Measurements from ENCODE around the gene SCML1.
A peak's percentile ranks its signal among the peaks of the same experiment; 100 is the strongest.
"Not testable (repeated sequence)": the region's sequence is repeated elsewhere in the genome, so short reads cannot be mapped to it uniquely, and the experiment has no call there.

SCML1 gene

DNA sequence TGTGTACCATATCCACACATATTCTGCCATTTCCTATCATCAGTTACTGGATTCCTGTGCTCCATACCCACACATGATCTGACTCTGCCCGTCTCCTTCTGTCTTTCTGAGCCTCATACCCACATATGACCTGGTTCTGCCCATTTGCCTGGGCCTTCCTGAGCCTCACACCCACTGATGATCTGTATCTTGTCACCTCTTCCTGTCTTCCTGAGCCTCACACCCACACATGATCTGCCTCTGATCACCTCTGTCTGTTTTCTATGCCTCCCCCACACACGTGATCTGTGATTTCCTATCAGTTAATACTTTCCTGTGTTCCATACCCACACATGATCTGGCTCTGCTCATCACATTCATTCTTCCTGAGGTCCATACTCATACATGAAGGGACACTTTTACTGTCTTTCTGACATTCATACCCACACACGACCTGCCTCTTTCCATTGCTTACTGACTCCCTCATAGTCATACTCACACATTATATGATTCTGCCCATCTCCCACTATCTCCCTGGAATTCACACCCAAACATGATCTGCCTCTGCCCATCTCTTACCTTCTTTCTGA lies 32.5 kb downstream of the SCML1 start:
- no peak overlapping the region for H3K4me3 ChIP-seq (ENCODE audit: low read length)
- DNase-seq (ENCODE audit: low read depth), result no peak
- no peak overlapping the region for H3K9ac ChIP-seq (ENCODE audit: low read length)
- no peaks in the 10 kb centered on the region for H3K4me1 ChIP-seq (ENCODE audit: control insufficient read depth, insufficient read depth, low read length)
- H3K27me3 ChIP-seq (replicated peaks; ENCODE audit: control insufficient read depth, insufficient read depth, low read length), result peaks cover 68% of the 10 kb centered on the region
- H3K36me3 ChIP-seq (ENCODE audit: control insufficient read depth, insufficient read depth, low read length, severe bottlenecking), result no peaks in the 10 kb centered on the region
- H3K9me3 ChIP-seq (ENCODE audit: control insufficient read depth, low read length), result peaks cover 4% of the 10 kb centered on the region

DNA sequence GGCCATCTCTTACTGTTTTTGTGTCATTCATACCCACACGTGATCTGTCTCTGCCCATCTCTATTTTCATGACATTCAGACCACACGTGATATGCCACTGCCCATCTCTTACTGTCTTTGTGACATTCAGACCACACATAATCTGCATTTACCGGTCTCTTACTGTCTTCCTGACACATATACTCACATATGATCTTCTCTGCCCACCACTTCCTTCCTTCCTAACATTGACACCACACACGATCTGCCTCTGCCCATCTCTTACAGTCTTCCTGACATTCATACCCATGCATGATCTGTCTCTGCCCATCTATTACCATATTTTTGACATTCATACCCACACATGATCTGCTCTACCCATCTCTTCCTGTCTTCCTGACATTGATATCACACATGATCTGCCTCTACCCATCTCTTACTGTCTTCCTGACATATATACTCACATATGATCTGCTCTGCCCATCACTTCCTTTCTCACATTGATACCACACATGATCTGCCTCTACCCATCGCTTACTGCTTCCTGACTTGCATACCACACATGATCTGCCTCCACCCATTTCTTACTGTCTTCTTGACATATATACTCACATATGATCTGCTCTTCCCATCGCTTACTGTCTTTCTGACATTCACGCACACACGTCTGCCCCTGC lies 36.1 kb downstream of the SCML1 start:
- peaks cover 7% of the 10 kb centered on the region for H3K9me3 ChIP-seq (ENCODE audit: control insufficient read depth, low read length)
- H3K27me3 ChIP-seq (replicated peaks; ENCODE audit: control insufficient read depth, insufficient read depth, low read length), result peaks cover 46% of the 10 kb centered on the region
- H3K36me3 ChIP-seq (ENCODE audit: control insufficient read depth, insufficient read depth, low read length, severe bottlenecking), result no peaks in the 10 kb centered on the region
- DNase-seq (ENCODE audit: low read depth), result no peak
- no peak overlapping the region for H3K4me3 ChIP-seq (ENCODE audit: low read length)
- no peaks in the 10 kb centered on the region for H3K4me1 ChIP-seq (ENCODE audit: control insufficient read depth, insufficient read depth, low read length)
- H3K9ac ChIP-seq (ENCODE audit: low read length), result no peak overlapping the region

DNA sequence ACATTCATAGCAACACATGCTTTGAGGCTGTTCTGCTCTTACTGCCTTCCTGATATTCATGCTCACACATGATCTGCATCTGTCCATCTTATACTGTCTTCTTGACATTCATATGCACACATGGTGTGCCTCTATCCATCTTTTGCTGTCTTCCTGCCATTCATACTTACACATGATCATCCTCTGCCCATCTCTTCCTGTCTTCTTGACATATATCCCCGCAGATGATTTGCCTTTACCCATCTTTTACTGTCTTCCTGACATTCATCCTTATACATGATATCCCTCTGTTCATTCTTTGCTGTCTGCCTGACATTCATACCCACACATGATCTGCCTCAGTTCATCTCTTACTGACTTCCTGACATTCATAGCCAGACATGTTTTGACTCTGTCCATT lies 36.8 kb downstream of the SCML1 start:
- H3K9ac ChIP-seq (ENCODE audit: low read length), result no peak overlapping the region
- H3K9me3 ChIP-seq (ENCODE audit: control insufficient read depth, low read length), result peaks cover 9% of the 10 kb centered on the region
- H3K27me3 ChIP-seq (replicated peaks; ENCODE audit: control insufficient read depth, insufficient read depth, low read length), result peaks cover 51% of the 10 kb centered on the region
- H3K36me3 ChIP-seq (ENCODE audit: control insufficient read depth, insufficient read depth, low read length, severe bottlenecking), result no peaks in the 10 kb centered on the region
- no peaks in the 10 kb centered on the region for H3K4me1 ChIP-seq (ENCODE audit: control insufficient read depth, insufficient read depth, low read length)
- no peak for DNase-seq (ENCODE audit: low read depth)
- no peak overlapping the region for H3K4me3 ChIP-seq (ENCODE audit: low read length)

DNA sequence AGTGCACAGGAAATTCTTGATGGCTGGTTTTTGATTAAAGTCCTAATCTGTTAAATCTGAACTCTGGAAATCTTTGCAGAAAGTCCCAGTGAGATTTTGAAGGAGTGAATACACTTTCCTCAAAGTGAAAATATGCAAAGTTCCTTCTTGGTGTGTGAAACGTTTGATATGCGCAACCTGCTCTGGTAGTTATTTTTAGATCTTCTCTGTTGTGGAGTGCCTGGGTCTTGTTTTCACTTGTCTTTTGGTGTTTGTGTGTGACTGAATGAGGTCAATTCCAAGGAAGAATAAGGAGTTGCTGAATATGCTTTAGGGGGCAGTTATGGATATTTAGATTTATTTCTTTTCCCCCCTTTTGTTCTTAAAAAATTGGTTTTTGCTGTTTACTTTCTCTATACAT lies 41.7 kb downstream of the SCML1 start:
- H3K36me3 ChIP-seq (ENCODE audit: control insufficient read depth, insufficient read depth, low read length, severe bottlenecking), result no peaks in the 10 kb centered on the region
- no peak overlapping the region for H3K9ac ChIP-seq (ENCODE audit: low read length)
- DNase-seq (ENCODE audit: low read depth), result no peak
- H3K27me3 ChIP-seq (replicated peaks; ENCODE audit: control insufficient read depth, insufficient read depth, low read length), result peaks cover 28% of the 10 kb centered on the region
- no peaks in the 10 kb centered on the region for H3K4me1 ChIP-seq (ENCODE audit: control insufficient read depth, insufficient read depth, low read length)
- peaks cover 16% of the 10 kb centered on the region for H3K9me3 ChIP-seq (ENCODE audit: control insufficient read depth, low read length)
- no peak overlapping the region for H3K4me3 ChIP-seq (ENCODE audit: low read length)

DNA sequence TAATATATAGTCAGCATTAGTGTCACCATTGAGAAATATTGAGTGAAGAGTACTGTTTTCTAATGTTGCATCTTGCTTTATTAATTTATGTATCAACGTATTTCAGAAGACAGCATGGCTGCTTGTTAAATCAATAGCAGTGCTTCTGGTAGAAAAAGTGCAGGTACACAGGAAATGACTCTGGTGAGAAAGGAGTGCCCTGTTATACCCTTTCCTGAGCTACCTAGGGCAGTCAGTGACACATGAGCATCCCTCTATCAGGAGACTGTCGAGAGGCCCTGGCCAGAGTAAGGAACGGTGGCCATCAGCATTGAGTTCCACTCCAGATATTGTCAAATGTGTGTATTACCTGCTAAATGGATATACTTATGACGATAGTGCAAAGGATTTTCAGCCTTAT lies 42.1 kb downstream of the SCML1 start:
- no peak for DNase-seq (ENCODE audit: low read depth)

DNA sequence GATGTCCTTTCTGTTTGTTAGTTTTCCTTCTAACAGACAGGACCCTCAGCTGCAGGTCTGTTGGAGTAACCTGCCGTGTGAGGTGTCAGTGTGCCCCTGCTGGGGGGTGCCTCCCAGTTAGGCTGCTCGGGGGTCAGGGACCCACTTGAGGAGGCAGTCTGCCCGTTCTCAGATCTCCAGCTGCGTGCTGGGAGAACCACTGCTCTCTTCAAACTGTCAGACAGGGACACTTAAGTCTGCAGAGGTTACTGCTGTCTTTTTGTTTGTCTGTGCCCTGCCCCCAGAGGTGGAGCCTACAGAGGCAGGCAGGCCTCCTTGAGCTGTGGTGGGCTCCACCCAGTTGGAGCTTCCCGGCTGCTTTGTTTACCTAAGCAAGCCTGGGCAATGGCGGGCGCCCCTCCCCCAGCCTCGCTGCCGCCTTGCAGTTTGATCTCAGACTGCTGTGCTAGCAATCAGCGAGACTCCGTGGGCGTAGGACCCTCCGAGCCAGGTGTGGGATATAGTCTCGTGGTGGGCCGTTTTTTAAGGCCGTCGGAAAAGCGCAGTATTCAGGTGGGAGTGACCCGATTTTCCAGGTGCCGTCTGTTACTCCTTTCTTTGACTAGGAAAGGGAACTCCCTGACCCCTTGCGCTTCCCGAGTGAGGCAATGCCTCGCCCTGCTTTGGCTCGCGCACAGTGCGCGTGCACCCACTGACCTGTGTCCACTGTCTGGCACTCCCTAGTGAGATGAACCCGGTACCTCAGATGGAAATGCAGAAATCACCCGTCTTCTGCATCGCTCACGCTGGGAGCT lies 49.5 kb downstream of the SCML1 start:
- H3K9me3 ChIP-seq (ENCODE audit: control insufficient read depth, low read length); H3K36me3 ChIP-seq (ENCODE audit: control insufficient read depth, insufficient read depth, low read length, severe bottlenecking); DNase-seq (ENCODE audit: low read depth); H3K4me1 ChIP-seq (ENCODE audit: control insufficient read depth, insufficient read depth, low read length); H3K27me3 ChIP-seq (replicated peaks; ENCODE audit: control insufficient read depth, insufficient read depth, low read length); H3K9ac ChIP-seq (ENCODE audit: low read length); H3K4me3 ChIP-seq (ENCODE audit: low read length): not testable (repeated sequence)

More for the DNA sequence above, 42.1 kb downstream of the SCML1 start:
- H3K4me1 ChIP-seq (ENCODE audit: control insufficient read depth, insufficient read depth, low read length), result no peaks in the 10 kb centered on the region
- H3K27me3 ChIP-seq (replicated peaks; ENCODE audit: control insufficient read depth, insufficient read depth, low read length), result peaks cover 23% of the 10 kb centered on the region
- H3K36me3 ChIP-seq (ENCODE audit: control insufficient read depth, insufficient read depth, low read length, severe bottlenecking), result no peaks in the 10 kb centered on the region
- no peak overlapping the region for H3K9ac ChIP-seq (ENCODE audit: low read length)
- H3K9me3 ChIP-seq (ENCODE audit: control insufficient read depth, low read length), result peaks cover 16% of the 10 kb centered on the region
- no peak overlapping the region for H3K4me3 ChIP-seq (ENCODE audit: low read length)

DNA sequence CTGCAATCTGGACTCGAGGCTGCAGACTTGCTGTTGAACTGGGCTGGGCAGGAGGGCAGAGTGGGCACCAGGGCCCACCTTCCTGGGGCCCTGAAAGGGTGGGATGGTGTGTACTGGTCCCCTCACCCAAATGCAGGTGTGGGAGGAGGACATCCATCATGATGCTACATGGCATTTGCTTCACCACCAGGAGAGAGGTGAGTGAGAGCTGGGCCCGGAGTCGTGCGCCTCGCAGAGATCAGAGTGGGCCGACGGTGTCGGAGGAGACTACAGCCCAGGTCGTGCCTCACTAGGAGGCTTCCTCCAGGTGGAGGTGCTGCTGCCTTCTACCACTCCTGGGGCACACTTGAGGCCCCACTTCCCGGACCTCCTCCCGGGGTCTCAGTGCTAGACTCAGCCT lies 50.3 kb downstream of the SCML1 start:
- no peaks in the 10 kb centered on the region for H3K4me1 ChIP-seq (ENCODE audit: control insufficient read depth, insufficient read depth, low read length)
- DNase-seq (ENCODE audit: low read depth), result no peak
- no peaks in the 10 kb centered on the region for H3K27me3 ChIP-seq (replicated peaks; ENCODE audit: control insufficient read depth, insufficient read depth, low read length)
- H3K9ac ChIP-seq (ENCODE audit: low read length), result no peak overlapping the region
- no peaks in the 10 kb centered on the region for H3K36me3 ChIP-seq (ENCODE audit: control insufficient read depth, insufficient read depth, low read length, severe bottlenecking)
- no peak overlapping the region for H3K4me3 ChIP-seq (ENCODE audit: low read length)
- H3K9me3 ChIP-seq (ENCODE audit: control insufficient read depth, low read length), result no peaks in the 10 kb centered on the region

DNA sequence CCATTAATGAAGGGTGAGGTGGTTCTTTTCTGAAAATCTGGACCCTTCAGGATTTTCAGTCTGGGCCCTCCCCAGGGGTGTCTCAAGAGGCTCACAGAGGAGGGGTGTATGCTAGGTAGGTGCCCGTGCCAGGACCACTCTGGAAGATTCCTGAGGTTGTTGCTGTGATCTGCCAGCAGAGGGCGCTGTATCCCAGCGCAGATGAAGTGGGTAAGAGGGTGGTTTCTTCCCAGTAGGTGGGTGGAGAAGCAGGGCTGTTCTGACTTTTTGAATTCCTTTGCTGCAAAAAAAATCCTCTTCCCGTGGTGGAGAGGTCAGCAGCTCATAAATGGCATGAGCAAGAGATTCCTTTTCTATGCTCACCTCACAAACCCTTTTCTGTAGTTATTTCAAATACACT lies 51.1 kb downstream of the SCML1 start:
- peak; percentile 39 for DNase-seq (ENCODE audit: low read depth)
- Histone ChIP-seq H3K4me3 (ENCODE audit: low read length) (no peak overlapping the region), H3K9ac (ENCODE audit: low read length) (no peak overlapping the region)

DNA sequence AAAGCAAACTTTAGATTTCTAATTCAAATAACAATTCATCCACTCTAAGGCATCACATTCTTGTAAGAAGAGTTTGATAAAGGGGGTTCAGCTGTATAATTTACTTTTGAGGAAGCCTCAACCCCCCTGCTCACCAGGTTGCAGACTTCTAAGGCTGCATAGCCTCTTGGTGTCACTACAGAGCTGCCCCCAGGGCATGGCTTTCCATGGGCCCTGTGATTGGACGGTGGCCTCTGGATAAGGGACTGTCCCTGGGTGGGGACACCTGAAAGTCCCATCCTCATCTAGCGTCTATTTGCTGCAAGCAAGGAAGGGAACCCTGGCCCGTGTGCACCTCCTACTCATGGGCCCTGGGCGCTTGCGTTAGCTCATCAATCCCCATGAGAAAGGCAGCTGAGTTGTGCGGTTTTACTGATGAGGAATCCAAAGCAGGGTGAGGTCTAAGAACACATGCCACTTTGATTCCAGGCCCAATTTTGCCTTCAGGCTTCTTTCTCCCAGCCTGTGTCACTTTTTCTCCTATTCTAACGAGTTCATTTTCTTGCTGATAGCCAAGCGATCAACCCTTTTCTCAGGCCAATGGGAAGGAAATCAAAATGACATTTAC lies 51.8 kb downstream of the SCML1 start:
- no peaks in the 10 kb centered on the region for H3K36me3 ChIP-seq (ENCODE audit: control insufficient read depth, insufficient read depth, low read length, severe bottlenecking)
- no peak overlapping the region for H3K4me3 ChIP-seq (ENCODE audit: low read length)
- no peaks in the 10 kb centered on the region for H3K9me3 ChIP-seq (ENCODE audit: control insufficient read depth, low read length)
- no peak for DNase-seq (ENCODE audit: low read depth)
- no peaks in the 10 kb centered on the region for H3K4me1 ChIP-seq (ENCODE audit: control insufficient read depth, insufficient read depth, low read length)
- H3K9ac ChIP-seq (ENCODE audit: low read length), result no peak overlapping the region
- H3K27me3 ChIP-seq (replicated peaks; ENCODE audit: control insufficient read depth, insufficient read depth, low read length), result peaks cover 4% of the 10 kb centered on the region

More for the DNA sequence above, 51.1 kb downstream of the SCML1 start:
- H3K36me3 ChIP-seq (ENCODE audit: control insufficient read depth, insufficient read depth, low read length, severe bottlenecking), result no peaks in the 10 kb centered on the region
- H3K9me3 ChIP-seq (ENCODE audit: control insufficient read depth, low read length), result no peaks in the 10 kb centered on the region
- H3K27me3 ChIP-seq (replicated peaks; ENCODE audit: control insufficient read depth, insufficient read depth, low read length), result peaks cover 1% of the 10 kb centered on the region
- no peaks in the 10 kb centered on the region for H3K4me1 ChIP-seq (ENCODE audit: control insufficient read depth, insufficient read depth, low read length)

DNA sequence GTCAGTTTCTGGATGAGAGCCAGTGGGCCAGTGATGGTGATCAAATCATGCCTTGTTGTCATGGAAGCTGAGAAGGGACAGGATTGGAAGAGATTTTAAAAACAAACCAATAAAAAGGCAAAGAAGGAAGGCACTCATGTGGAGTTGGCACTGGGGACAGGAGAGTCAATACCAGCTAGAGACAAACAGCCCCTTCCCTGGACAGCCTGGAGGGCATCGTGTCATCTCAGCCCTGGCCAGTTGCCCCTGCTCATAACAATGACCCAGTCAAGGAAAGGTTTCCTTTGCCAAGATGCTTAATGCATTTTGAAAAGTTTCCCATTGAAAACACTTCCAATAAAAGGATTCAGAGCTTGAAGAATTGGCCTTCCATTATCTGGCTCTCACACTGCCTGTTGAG lies 55.5 kb downstream of the SCML1 start:
- no peaks in the 10 kb centered on the region for H3K36me3 ChIP-seq (ENCODE audit: control insufficient read depth, insufficient read depth, low read length, severe bottlenecking)
- H3K9me3 ChIP-seq (ENCODE audit: control insufficient read depth, low read length), result peaks cover 13% of the 10 kb centered on the region
- DNase-seq (ENCODE audit: low read depth), result no peak
- H3K27me3 ChIP-seq (replicated peaks; ENCODE audit: control insufficient read depth, insufficient read depth, low read length), result peaks cover 4% of the 10 kb centered on the region
- no peak overlapping the region for H3K9ac ChIP-seq (ENCODE audit: low read length)
- H3K4me3 ChIP-seq (ENCODE audit: low read length), result no peak overlapping the region
- peaks cover 5% of the 10 kb centered on the region for H3K4me1 ChIP-seq (ENCODE audit: control insufficient read depth, insufficient read depth, low read length)

DNA sequence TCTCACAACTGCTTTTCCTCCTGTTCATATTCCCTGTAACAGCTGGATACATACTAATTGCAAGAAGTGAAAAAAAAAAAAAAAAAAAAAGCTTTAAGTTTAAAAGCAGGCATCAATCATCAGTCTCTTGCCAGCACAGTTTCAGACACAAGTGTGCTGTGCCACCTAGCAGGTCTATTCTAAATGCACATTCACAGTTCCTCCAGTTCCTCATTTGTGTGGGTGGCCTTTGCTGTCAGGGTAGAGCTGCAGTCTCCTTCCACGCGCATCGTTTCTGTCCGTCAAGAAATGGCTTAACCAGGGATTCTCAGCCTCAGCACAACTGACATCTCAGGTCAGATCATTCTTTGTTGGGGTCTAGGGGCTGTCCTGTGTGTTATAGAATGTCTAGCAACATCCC lies 61.6 kb downstream of the SCML1 start:
- Histone ChIP-seq H3K9ac (ENCODE audit: low read length) (no peak overlapping the region), H3K4me1 (ENCODE audit: control insufficient read depth, insufficient read depth, low read length) (peaks cover 5% of the 10 kb centered on the region), H3K27me3 (replicated peaks; ENCODE audit: control insufficient read depth, insufficient read depth, low read length) (peaks cover 6% of the 10 kb centered on the region), H3K36me3 (ENCODE audit: control insufficient read depth, insufficient read depth, low read length, severe bottlenecking) (no peaks in the 10 kb centered on the region), H3K9me3 (ENCODE audit: control insufficient read depth, low read length) (peaks cover 15% of the 10 kb centered on the region), H3K4me3 (ENCODE audit: low read length) (no peak overlapping the region)
- DNase-seq (ENCODE audit: low read depth), result no peak
